Suprapubic skin (tissue), 4 donors: ENCODE measurements around the gene IL1A. TPM values are rescaled to one million over a fixed set of nuclear protein-coding genes. Genes with fewer than 3 reads are reported as not detected.
A peak's percentile ranks its signal among the peaks of the same experiment; 100 is the strongest.

ENCODE experiments used
- DNase-seq, 2 donors: peaks; one replicate each; pipeline ENCODE4 v3.0.0-alpha.2; 2019; ENCODE audit warnings: low spot score in 2 of 2
- H3K27ac ChIP-seq: fragments of 200-600 bp; sonication (generic); one replicate; pipeline ENCODE4 v1.5.1; 2019
- H3K27me3 ChIP-seq: fragments of 200-600 bp; sonication (generic); one replicate; pipeline ENCODE4 v1.5.1; 2019
- H3K36me3 ChIP-seq: fragments of 200-600 bp; sonication (generic); one replicate; pipeline ENCODE4 v1.5.1; 2019
- H3K4me1 ChIP-seq: fragments of 200-600 bp; sonication (generic); one replicate; pipeline ENCODE4 v1.5.1; 2019
- H3K4me3 ChIP-seq: fragments of 200-600 bp; sonication (generic); one replicate; pipeline ENCODE4 v1.5.1; 2019; ENCODE audit warnings: mild to moderate bottlenecking
- H3K9me3 ChIP-seq: fragments of 200-600 bp; sonication (generic); one replicate; pipeline ENCODE4 v1.5.1; 2019
- EP300 ChIP-seq: sonication (generic); formaldehyde crosslinking; IDR thresholded peaks from one replicate; pipeline ENCODE4 v1.6.1; 2017; ENCODE audit warnings: antibody characterized with exemption
- POLR2A ChIP-seq, 2 donors: fragments of 450-650 bp; IDR thresholded peaks; one replicate each; pipeline ENCODE4 v1.6.1; 2017; ENCODE audit warnings: antibody characterized with exemption in 2 of 2, mild to moderate bottlenecking in 2 of 2, moderate library complexity in 2 of 2
- POLR2AphosphoS5 ChIP-seq, 3 donors: sonication (generic); formaldehyde crosslinking; IDR thresholded peaks; one replicate each; pipeline ENCODE4 v1.6.1; 2017; ENCODE audit warnings: antibody characterized with exemption in 3 of 3
- WGBS: methylation state at CpG from one replicate; pipeline ENCODE4 v1.1.5; 2018; 5-methylcytosine and 5-hydroxymethylcytosine counted together
- total RNA-seq, 4 donors: library from RNA; depleted of rRNA; stranded (reverse); fragments of >200 nt; gene quantifications; one replicate each; pipeline ENCODE4 v1.1.0, GENCODE V29; 2016
- TF ChIP-seq, protein P1 (sequence below), 2 donors: fragments of 200-600 bp in 1 of 2; fragments of 450-650 bp in 1 of 2; sonication (generic) in 1 of 2; IDR thresholded peaks; one replicate each; pipeline ENCODE4 v1.5.1; 2016 to 2019; ENCODE audit warnings: antibody characterized with exemption in 2 of 2, mild to moderate bottlenecking in 1 of 2, moderate library complexity in 1 of 2

Gene IL1A
- total RNA-seq, 4 donors from 2014 or later, result 0.49 to 1.1 (median 0.76) TPM; not detected in 1

DNA sequence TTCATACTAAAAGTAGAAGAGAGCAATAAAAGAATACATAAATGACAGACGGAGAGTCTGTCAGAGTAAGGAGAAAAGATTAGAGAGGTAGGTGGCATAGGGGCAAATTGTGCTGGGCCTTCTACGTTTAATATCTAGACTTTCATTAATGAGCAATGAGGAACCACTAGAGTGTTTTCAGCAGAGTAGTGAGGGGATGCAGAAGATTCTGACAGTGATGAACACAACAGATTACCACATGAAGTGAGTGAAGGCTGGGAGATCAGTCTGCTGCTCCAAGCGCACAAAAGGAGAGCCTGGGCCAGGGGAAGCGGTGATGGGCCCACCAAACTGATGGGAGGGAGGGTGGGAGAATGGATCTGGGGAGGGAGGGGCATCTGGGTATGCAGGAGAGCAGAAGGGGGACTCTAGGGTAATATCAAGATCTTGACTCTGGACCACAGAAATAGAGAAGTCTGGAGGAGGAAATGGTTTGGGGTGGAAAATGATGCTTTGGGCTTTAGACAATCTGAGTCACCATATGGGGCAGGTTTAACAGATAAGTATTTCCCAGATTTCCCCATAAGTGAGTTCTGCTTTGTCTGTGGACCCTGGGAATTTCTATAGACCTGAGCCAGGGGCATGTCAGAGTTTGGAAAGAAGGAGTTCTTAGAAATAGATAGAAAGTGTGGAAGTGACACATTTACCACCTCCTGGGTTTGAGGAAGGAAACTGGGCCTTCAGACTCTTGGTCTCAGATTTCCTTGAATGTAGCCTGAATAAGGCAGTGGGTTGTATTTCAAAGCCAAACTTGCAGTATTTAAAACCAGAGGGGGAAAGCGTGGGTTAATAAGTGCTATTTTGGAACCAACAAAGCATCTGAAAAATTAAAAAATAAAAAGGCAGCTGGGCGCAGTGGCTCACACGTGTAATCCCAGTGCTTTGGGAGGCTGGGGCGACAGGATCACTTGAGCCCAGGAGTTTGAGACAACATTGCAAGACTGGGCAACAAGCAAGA is 15.0 kb upstream of the IL1A start:
- Histone ChIP-seq H3K27me3 (no peaks in the 10 kb centered on the region), H3K4me1 (peaks cover 18% of the 10 kb centered on the region), H3K9me3 (no peaks in the 10 kb centered on the region), H3K27ac (no peak overlapping the region), H3K4me3 (no peak overlapping the region), H3K36me3 (no peaks in the 10 kb centered on the region)
- no peak for DNase-seq
- TF ChIP-seq POLR2AphosphoS5 (IDR thresholded peaks at IDR 0.05) (no peak), EP300 (no peak), POLR2A (IDR thresholded peaks at IDR 0.05) (no peak)
- TF ChIP-seq, protein P1, sequence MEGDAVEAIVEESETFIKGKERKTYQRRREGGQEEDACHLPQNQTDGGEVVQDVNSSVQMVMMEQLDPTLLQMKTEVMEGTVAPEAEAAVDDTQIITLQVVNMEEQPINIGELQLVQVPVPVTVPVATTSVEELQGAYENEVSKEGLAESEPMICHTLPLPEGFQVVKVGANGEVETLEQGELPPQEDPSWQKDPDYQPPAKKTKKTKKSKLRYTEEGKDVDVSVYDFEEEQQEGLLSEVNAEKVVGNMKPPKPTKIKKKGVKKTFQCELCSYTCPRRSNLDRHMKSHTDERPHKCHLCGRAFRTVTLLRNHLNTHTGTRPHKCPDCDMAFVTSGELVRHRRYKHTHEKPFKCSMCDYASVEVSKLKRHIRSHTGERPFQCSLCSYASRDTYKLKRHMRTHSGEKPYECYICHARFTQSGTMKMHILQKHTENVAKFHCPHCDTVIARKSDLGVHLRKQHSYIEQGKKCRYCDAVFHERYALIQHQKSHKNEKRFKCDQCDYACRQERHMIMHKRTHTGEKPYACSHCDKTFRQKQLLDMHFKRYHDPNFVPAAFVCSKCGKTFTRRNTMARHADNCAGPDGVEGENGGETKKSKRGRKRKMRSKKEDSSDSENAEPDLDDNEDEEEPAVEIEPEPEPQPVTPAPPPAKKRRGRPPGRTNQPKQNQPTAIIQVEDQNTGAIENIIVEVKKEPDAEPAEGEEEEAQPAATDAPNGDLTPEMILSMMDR (IDR thresholded peaks at IDR 0.05), result no peak
- 77% methylated on average over 8 of the region's 8 CpGs for whole genome bisulfite sequencing

DNA sequence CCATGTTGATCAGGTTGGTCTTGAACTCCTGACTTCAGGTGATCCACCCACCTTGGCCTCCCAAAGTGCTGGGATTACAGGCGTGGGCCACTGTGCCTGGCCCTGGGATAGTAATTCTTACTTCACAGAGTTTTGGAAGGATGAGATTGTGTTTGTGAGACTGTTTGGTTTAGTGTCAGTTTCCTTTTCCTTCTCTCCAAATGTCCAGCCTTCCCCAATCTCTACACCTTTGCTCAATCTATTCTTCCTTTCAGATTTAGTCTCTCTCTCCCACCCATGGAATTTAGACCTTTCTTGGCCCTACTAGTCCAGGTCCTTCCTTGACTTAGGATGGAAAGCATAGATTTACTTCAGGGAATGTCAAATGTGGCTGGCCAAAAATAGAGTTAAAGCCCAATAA is 12.2 kb upstream of the IL1A start:
- Histone ChIP-seq H3K27ac (no peak overlapping the region), H3K9me3 (no peaks in the 10 kb centered on the region), H3K27me3 (no peaks in the 10 kb centered on the region), H3K36me3 (no peaks in the 10 kb centered on the region), H3K4me1 (peaks cover 25% of the 10 kb centered on the region), H3K4me3 (no peak overlapping the region)
- 0% methylated on average over 1 of the region's 1 CpG for WGBS
- TF ChIP-seq EP300, result no peak
- no peak for TF ChIP-seq POLR2A (IDR thresholded peaks at IDR 0.05)
- TF ChIP-seq POLR2AphosphoS5 (IDR thresholded peaks at IDR 0.05), result no peak
- TF ChIP-seq, protein P1 (IDR thresholded peaks at IDR 0.05), result no peak
- no peak for DNase-seq

DNA sequence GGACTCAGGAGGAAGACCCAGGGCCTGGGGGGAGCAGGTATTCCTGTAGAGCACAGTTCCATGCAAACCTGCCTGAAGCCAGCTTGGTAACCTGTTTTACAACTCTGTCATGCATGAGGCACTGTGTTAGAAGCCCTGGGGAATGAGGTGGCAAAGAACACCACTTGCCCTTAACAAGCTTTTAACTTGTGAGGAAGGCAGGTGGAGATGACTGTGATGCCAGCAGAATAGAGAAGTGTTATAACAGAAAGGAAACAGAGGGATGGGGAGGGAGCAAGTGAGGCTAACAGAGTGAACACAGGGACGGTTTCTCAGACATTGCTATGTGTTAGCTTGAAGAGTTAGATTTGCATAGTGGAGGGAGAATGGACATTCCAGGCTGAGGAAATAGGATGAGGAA is 11.5 kb upstream of the IL1A start:
- no peak for DNase-seq
- no peaks in the 10 kb centered on the region for H3K27me3 ChIP-seq
- no peak overlapping the region for H3K4me3 ChIP-seq
- TF ChIP-seq EP300 (no peak), POLR2AphosphoS5 (IDR thresholded peaks at IDR 0.05) (no peak), POLR2A (IDR thresholded peaks at IDR 0.05) (no peak)
- TF ChIP-seq, protein P1 (IDR thresholded peaks at IDR 0.05), result no peak
- H3K4me1 ChIP-seq, result peaks cover 28% of the 10 kb centered on the region
- H3K27ac ChIP-seq, result no peak overlapping the region
- no peaks in the 10 kb centered on the region for H3K36me3 ChIP-seq
- WGBS, result 33% methylated on average over 1 of the region's 1 CpG
- H3K9me3 ChIP-seq, result no peaks in the 10 kb centered on the region

DNA sequence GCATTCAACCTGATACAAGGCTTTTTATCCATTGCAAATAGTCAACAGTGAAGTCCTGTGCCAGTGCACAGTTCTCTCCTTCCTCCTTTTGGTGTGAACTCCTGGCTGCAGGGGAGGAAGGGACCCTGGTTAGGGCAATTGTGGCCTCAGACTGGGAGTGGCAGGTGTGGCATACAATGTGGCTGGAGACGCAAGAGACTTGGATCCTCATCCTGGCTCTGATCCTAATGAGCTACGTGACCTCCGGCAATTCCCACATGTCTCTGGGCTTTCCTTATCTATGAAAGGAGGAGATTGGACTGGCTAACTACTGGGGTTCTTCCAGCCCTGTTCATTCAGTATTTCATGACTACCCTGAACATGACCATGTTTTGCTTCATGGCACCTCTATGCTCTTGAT is 10.5 kb upstream of the IL1A start:
- H3K36me3 ChIP-seq, result no peaks in the 10 kb centered on the region
- H3K9me3 ChIP-seq, result no peaks in the 10 kb centered on the region
- DNase-seq, result no peak
- no peak overlapping the region for H3K4me3 ChIP-seq
- TF ChIP-seq POLR2AphosphoS5 (IDR thresholded peaks at IDR 0.05), result no peak
- no peak for TF ChIP-seq POLR2A (IDR thresholded peaks at IDR 0.05)
- TF ChIP-seq, protein P1 (IDR thresholded peaks at IDR 0.05), result no peak
- TF ChIP-seq EP300, result no peak
- H3K27ac ChIP-seq, result peak overlapping the region; percentile 19
- 33% methylated on average over 3 of the region's 3 CpGs for WGBS
- peaks cover 28% of the 10 kb centered on the region for H3K4me1 ChIP-seq
- no peaks in the 10 kb centered on the region for H3K27me3 ChIP-seq

DNA sequence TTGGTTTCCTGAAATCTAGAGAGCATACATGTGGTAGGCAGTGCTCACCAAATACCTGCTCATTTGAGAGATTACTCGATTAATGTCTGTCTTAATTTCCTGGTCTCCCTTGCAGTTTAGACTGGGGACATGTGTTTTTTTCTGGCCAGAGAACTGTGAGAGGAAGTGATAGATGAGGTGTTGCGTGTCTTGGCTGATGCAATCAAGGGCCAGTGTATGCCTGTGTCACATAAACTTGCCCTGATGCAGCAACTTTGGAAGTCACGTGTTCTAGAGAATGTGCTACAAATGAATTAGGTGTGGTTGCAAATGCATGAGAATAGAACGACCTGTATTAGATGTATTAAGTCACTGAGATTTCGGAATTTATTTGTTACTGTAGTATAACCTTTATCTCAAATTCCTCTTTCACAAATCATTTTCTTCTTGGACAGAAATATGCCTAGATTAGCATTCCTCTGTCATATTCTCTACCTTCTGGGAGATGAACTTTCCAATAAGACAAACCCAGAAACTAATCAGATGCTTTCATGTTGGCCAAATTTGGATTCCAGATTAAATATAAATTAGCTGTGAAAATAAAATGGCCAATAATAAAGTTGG is 9.9 kb upstream of the IL1A start:
- TF ChIP-seq, protein P1 (IDR thresholded peaks at IDR 0.05), result no peak
- TF ChIP-seq POLR2A (IDR thresholded peaks at IDR 0.05) (no peak), POLR2AphosphoS5 (IDR thresholded peaks at IDR 0.05) (peak in 2 of 3 donors; percentile 44 to 88), EP300 (no peak)
- peaks cover 28% of the 10 kb centered on the region for H3K4me1 ChIP-seq
- 26% methylated on average over 5 of the region's 5 CpGs for WGBS
- peak overlapping the region; percentile 19 for H3K27ac ChIP-seq
- H3K9me3 ChIP-seq, result no peaks in the 10 kb centered on the region
- H3K36me3 ChIP-seq, result no peaks in the 10 kb centered on the region
- no peak overlapping the region for H3K4me3 ChIP-seq
- no peaks in the 10 kb centered on the region for H3K27me3 ChIP-seq
- no peak for DNase-seq
